Measurements from ENCODE around the gene CLEC2L. TPM values are rescaled to one million over a fixed set of nuclear protein-coding genes. Genes with fewer than 3 reads are reported as not detected.

CLEC2L gene
- polyA plus RNA-seq (2013): 0.07 TPM

GRCh38 chr7:139523199-139523941 is at the start of gene CLEC2L:
Gene CLEC2L (plus strand): TSS chr7:139523685. CDS start chr7:139523928, 243 bp downstream.
- H3K27me3 ChIP-seq (replicated peaks in 2 of 5; ENCODE audit: control insufficient read depth in 4 of 5, insufficient read depth in 5 of 5, low read length in 4 of 5): peaks cover 4 to 41% (median 16%) of the 10 kb centered on the region in 5 experiments
- peaks cover 0 to 8% (median 6%) of the 10 kb centered on the region in 5 experiments for H3K9me3 ChIP-seq (ENCODE audit: control extremely low read depth in 1 of 5, control insufficient read depth in 4 of 5, insufficient read depth in 2 of 5, low read depth in 1 of 5, low read length in 4 of 5)
- H3K27ac ChIP-seq (ENCODE audit: insufficient read depth in 1 of 2, low read depth in 1 of 2, low read length in 2 of 2, poor library complexity in 1 of 2, severe bottlenecking in 2 of 2): no peak within 1 kb of the TSS
- WGBS (ENCODE audit: insufficient coverage): 3% methylated on average over 57 of the region's 75 CpGs
- no peaks in the 10 kb centered on the region for H3K36me3 ChIP-seq (ENCODE audit: control insufficient read depth in 4 of 4, insufficient read depth in 4 of 4, low read length in 3 of 4)
- peaks cover 0 to 35% (median 11%) of the 10 kb centered on the region in 4 experiments for H3K4me1 ChIP-seq (ENCODE audit: control extremely low read depth in 1 of 4, control insufficient read depth in 4 of 4, insufficient read depth in 4 of 4, low read length in 3 of 4)
- ChIA-PET CTCF (interaction anchor here (0.6 to 2.5 kb wide), 4 partner anchors 11 to 22 kb away, joined by 3 to 6 read pairs (median 3); no protein-coding TSS in a partner anchor), POLR2A (no interaction called here)
- peak within 1 kb of the TSS in 4 of 7 experiments; percentile 50 to 67 (median 60) for H3K4me3 ChIP-seq (ENCODE audit: control insufficient read depth in 1 of 7, extremely low read depth in 1 of 7, insufficient read depth in 4 of 7, low read depth in 2 of 7, low read length in 6 of 7)
- peak in 1 of 3 donors; percentile 36 for DNase-seq

GRCh38 chr7:139476139-139476538 is 47.3 kb upstream of the CLEC2L start:
- no peaks in the 10 kb centered on the region for H3K4me1 ChIP-seq (ENCODE audit: control extremely low read depth in 1 of 4, control insufficient read depth in 4 of 4, insufficient read depth in 4 of 4, low read length in 3 of 4)
- no peak for DNase-seq
- H3K9me3 ChIP-seq (ENCODE audit: control extremely low read depth in 1 of 5, control insufficient read depth in 4 of 5, insufficient read depth in 2 of 5, low read depth in 1 of 5, low read length in 4 of 5): peaks cover 0 to 10% (median 0%) of the 10 kb centered on the region in 5 experiments
- WGBS (ENCODE audit: insufficient coverage): 96% methylated on average over 8 of the region's 8 CpGs
- H3K36me3 ChIP-seq (ENCODE audit: control insufficient read depth in 4 of 4, insufficient read depth in 4 of 4, low read length in 3 of 4): no peaks in the 10 kb centered on the region
- ChIA-PET CTCF (no interaction called here), POLR2A (no interaction called here)
- no peak overlapping the region for H3K27ac ChIP-seq (ENCODE audit: insufficient read depth in 1 of 2, low read depth in 1 of 2, low read length in 2 of 2, poor library complexity in 1 of 2, severe bottlenecking in 2 of 2)
- H3K4me3 ChIP-seq (ENCODE audit: control insufficient read depth in 1 of 7, extremely low read depth in 1 of 7, insufficient read depth in 4 of 7, low read depth in 2 of 7, low read length in 6 of 7): no peak overlapping the region
- no peaks in the 10 kb centered on the region for H3K27me3 ChIP-seq (replicated peaks in 2 of 5; ENCODE audit: control insufficient read depth in 4 of 5, insufficient read depth in 5 of 5, low read length in 4 of 5)

- ChIA-PET POLR2A (no interaction called here), CTCF (interaction anchor here (2.9 kb wide), 1 partner anchor 23 kb away, joined by 7 read pairs; no protein-coding TSS in a partner anchor)
- no peak overlapping the region for H3K27ac ChIP-seq (ENCODE audit: insufficient read depth in 1 of 2, low read depth in 1 of 2, low read length in 2 of 2, poor library complexity in 1 of 2, severe bottlenecking in 2 of 2)
- no peaks in the 10 kb centered on the region for H3K4me1 ChIP-seq (ENCODE audit: control extremely low read depth in 1 of 4, control insufficient read depth in 4 of 4, insufficient read depth in 4 of 4, low read length in 3 of 4)
- H3K36me3 ChIP-seq (ENCODE audit: control insufficient read depth in 4 of 4, insufficient read depth in 4 of 4, low read length in 3 of 4): no peaks in the 10 kb centered on the region
- 93% methylated on average over 2 of the region's 6 CpGs for WGBS (ENCODE audit: insufficient coverage)
- H3K27me3 ChIP-seq (replicated peaks in 2 of 5; ENCODE audit: control insufficient read depth in 4 of 5, insufficient read depth in 5 of 5, low read length in 4 of 5): peaks cover 0 to 4% (median 0%) of the 10 kb centered on the region in 5 experiments
- peaks cover 0 to 10% (median 0%) of the 10 kb centered on the region in 5 experiments for H3K9me3 ChIP-seq (ENCODE audit: control extremely low read depth in 1 of 5, control insufficient read depth in 4 of 5, insufficient read depth in 2 of 5, low read depth in 1 of 5, low read length in 4 of 5)
- H3K4me3 ChIP-seq (ENCODE audit: control insufficient read depth in 1 of 7, extremely low read depth in 1 of 7, insufficient read depth in 4 of 7, low read depth in 2 of 7, low read length in 6 of 7): no peak overlapping the region
- no peak for DNase-seq
These were observed 46.6 kb upstream of the CLEC2L start for GRCh38 chr7:139476891-139477290.

- POLR2A ChIA-PET: no interaction called here
- CTCF ChIA-PET: interaction anchor here (0.6 to 2.9 kb wide), 2 partner anchors 13 to 20 kb away, joined by 3 to 7 read pairs; no protein-coding TSS in a partner anchor
These were observed 43.9 kb upstream of the CLEC2L start for GRCh38 chr7:139479620-139480019.

GRCh38 chr7:139481364-139481763 is 42.1 kb upstream of the CLEC2L start:
- CTCF ChIA-PET: no interaction called here
- Histone ChIP-seq H3K4me3 (ENCODE audit: control insufficient read depth in 1 of 7, extremely low read depth in 1 of 7, insufficient read depth in 4 of 7, low read depth in 2 of 7, low read length in 6 of 7) (no peak overlapping the region), H3K9me3 (ENCODE audit: control extremely low read depth in 1 of 5, control insufficient read depth in 4 of 5, insufficient read depth in 2 of 5, low read depth in 1 of 5, low read length in 4 of 5) (no peaks in the 10 kb centered on the region), H3K27me3 (replicated peaks in 2 of 5; ENCODE audit: control insufficient read depth in 4 of 5, insufficient read depth in 5 of 5, low read length in 4 of 5) (peaks cover 2 to 43% (median 8%) of the 10 kb centered on the region in 5 experiments), H3K36me3 (ENCODE audit: control insufficient read depth in 4 of 4, insufficient read depth in 4 of 4, low read length in 3 of 4) (no peaks in the 10 kb centered on the region), H3K4me1 (ENCODE audit: control extremely low read depth in 1 of 4, control insufficient read depth in 4 of 4, insufficient read depth in 4 of 4, low read length in 3 of 4) (peaks cover 0 to 16% (median 15%) of the 10 kb centered on the region in 4 experiments), H3K27ac (ENCODE audit: insufficient read depth in 1 of 2, low read depth in 1 of 2, low read length in 2 of 2, poor library complexity in 1 of 2, severe bottlenecking in 2 of 2) (no peak overlapping the region)
- POLR2A ChIA-PET: no interaction called here
- no peak for DNase-seq
- WGBS (ENCODE audit: insufficient coverage): 100% methylated on average over 3 of the region's 4 CpGs

More at GRCh38 chr7:139479620-139480019, 43.9 kb upstream of the CLEC2L start:
- H3K27ac ChIP-seq (ENCODE audit: insufficient read depth in 1 of 2, low read depth in 1 of 2, low read length in 2 of 2, poor library complexity in 1 of 2, severe bottlenecking in 2 of 2): no peak overlapping the region
- H3K27me3 ChIP-seq (replicated peaks in 2 of 5; ENCODE audit: control insufficient read depth in 4 of 5, insufficient read depth in 5 of 5, low read length in 4 of 5): peaks cover 0 to 28% (median 8%) of the 10 kb centered on the region in 5 experiments
- no peak for DNase-seq
- H3K4me1 ChIP-seq (ENCODE audit: control extremely low read depth in 1 of 4, control insufficient read depth in 4 of 4, insufficient read depth in 4 of 4, low read length in 3 of 4): peaks cover 0 to 16% (median 15%) of the 10 kb centered on the region in 4 experiments
- H3K9me3 ChIP-seq (ENCODE audit: control extremely low read depth in 1 of 5, control insufficient read depth in 4 of 5, insufficient read depth in 2 of 5, low read depth in 1 of 5, low read length in 4 of 5): no peaks in the 10 kb centered on the region
- H3K4me3 ChIP-seq (ENCODE audit: control insufficient read depth in 1 of 7, extremely low read depth in 1 of 7, insufficient read depth in 4 of 7, low read depth in 2 of 7, low read length in 6 of 7): no peak overlapping the region
- H3K36me3 ChIP-seq (ENCODE audit: control insufficient read depth in 4 of 4, insufficient read depth in 4 of 4, low read length in 3 of 4): no peaks in the 10 kb centered on the region
- 89% methylated on average over 4 of the region's 4 CpGs for WGBS (ENCODE audit: insufficient coverage)

- no peak for DNase-seq
- no peak overlapping the region for H3K4me3 ChIP-seq (ENCODE audit: control insufficient read depth in 1 of 7, extremely low read depth in 1 of 7, insufficient read depth in 4 of 7, low read depth in 2 of 7, low read length in 6 of 7)
- WGBS (ENCODE audit: insufficient coverage): no CpG with 5 or more reads among the region's 8 CpGs
- peaks cover 2 to 43% (median 10%) of the 10 kb centered on the region in 5 experiments for H3K27me3 ChIP-seq (replicated peaks in 2 of 5; ENCODE audit: control insufficient read depth in 4 of 5, insufficient read depth in 5 of 5, low read length in 4 of 5)
- ChIA-PET CTCF (interaction anchor here (0.7 to 1.6 kb wide), 3 partner anchors 19 to 112 kb away, joined by 3 read pairs; no protein-coding TSS in a partner anchor), POLR2A (no interaction called here)
- no peaks in the 10 kb centered on the region for H3K36me3 ChIP-seq (ENCODE audit: control insufficient read depth in 4 of 4, insufficient read depth in 4 of 4, low read length in 3 of 4)
- no peak overlapping the region for H3K27ac ChIP-seq (ENCODE audit: insufficient read depth in 1 of 2, low read depth in 1 of 2, low read length in 2 of 2, poor library complexity in 1 of 2, severe bottlenecking in 2 of 2)
- no peaks in the 10 kb centered on the region for H3K9me3 ChIP-seq (ENCODE audit: control extremely low read depth in 1 of 5, control insufficient read depth in 4 of 5, insufficient read depth in 2 of 5, low read depth in 1 of 5, low read length in 4 of 5)
- H3K4me1 ChIP-seq (ENCODE audit: control extremely low read depth in 1 of 4, control insufficient read depth in 4 of 4, insufficient read depth in 4 of 4, low read length in 3 of 4): peaks cover 0 to 16% (median 15%) of the 10 kb centered on the region in 4 experiments
These were observed 41.4 kb upstream of the CLEC2L start for GRCh38 chr7:139482122-139482521.

Data from common myeloid progenitor, CD34-positive (primary cell).